Right cardiac atrium (tissue), 5 donors: ENCODE data around the gene COL7A1. TPM values are rescaled to one million over a fixed set of nuclear protein-coding genes. Genes with fewer than 3 reads are reported as not detected.
A peak's percentile ranks its signal among the peaks of the same experiment; 100 is the strongest.

Experiments
- ATAC-seq, 2 donors: fragments of 200-7000 bp; cut with Tn5 transposase; one replicate each; pipeline versions ENCODE4 v1.8.0 to v1.9.1; 2020; ENCODE audit warnings: moderate library complexity in 2 of 2, mild to moderate bottlenecking in 1 of 2
- DNase-seq, 3 donors: peaks; one replicate each; pipeline ENCODE4 v3.0.0-alpha.2; 2020
- H3K27ac ChIP-seq: one replicate; pipeline ENCODE4 v1.5.1; 2013; ENCODE audit warnings: mild to moderate bottlenecking, low read length, control low read depth, moderate library complexity
- H3K27me3 ChIP-seq: one replicate; pipeline ENCODE4 v1.6.1; 2013; ENCODE audit not compliant: control insufficient read depth, insufficient read depth
- H3K4me1 ChIP-seq: one replicate; pipeline ENCODE4 v1.6.1; 2013; ENCODE audit warnings: low read length; ENCODE audit not compliant: control insufficient read depth, insufficient read depth
- H3K4me3 ChIP-seq: one replicate; pipeline ENCODE4 v1.5.1; 2013; ENCODE audit warnings: low read length, control low read depth
- H3K9me3 ChIP-seq: one replicate; pipeline ENCODE4 v1.6.1; 2013; ENCODE audit warnings: low read length; ENCODE audit not compliant: control insufficient read depth
- WGBS: extraction: QIAGEN DNeasy Blood & Tissue Kit; methylation state at CpG from one replicate; pipeline ENCODE4 v1.1.7; 2013; 5-methylcytosine and 5-hydroxymethylcytosine counted together
- intact Hi-C, 4 donors: fragments of 100-400 bp; cut with DNase I; formaldehyde crosslinking; loops; one replicate each; pipeline versions ENCODE4 v1.11.0 to v1.14.0; 2022 to 2023
- long read RNA-seq, 4 donors: library from polyadenylated mRNA; unstranded; transcript quantifications; one replicate each; pipeline ENCODE4 v2.0.0, GENCODE V29; 2020 to 2021
- polyA plus RNA-seq: library from polyadenylated mRNA; stranded (reverse); fragments of 200-250 nt; gene quantifications from one replicate; pipeline ENCODE4 v1.2.3, GENCODE V29; 2013
- total RNA-seq, 4 donors: library from RNA; stranded (reverse); fragmentation: NEBNext Ultra II Directional; extraction: Animal tissue kit (Norgen Biotek cat#: 25700); gene quantifications; one replicate each; pipeline ENCODE4 v1.2.1, GENCODE V29; 2021
- donor health status: healthy with polysubstance abuse.
- donor health status: DM: no; HTN: yes; CAD: no.
- donor health status: DM: no; HTN: no; CAD: no.
- donor health status: DM: no; HTN: yes; CAD: no; lungs with severe emphysema.
- donor health status: DM: yes; HTN: yes; CAD: no.

Gene COL7A1
- total RNA-seq = 10 to 100 TPM in 2 of 4 donors, 1 to 10 TPM in 2; 4.8 to 20.4 (median 10.6) TPM
- 8.7 TPM for polyA plus RNA-seq
- long read RNA-seq, donor 1, partial matches to known transcripts = 4 of 10 reads
- long read RNA-seq, donor 1, other reads (novel, unspliced or antisense) = 6 of 10 reads
- long read RNA-seq, donor 2, partial matches to known transcripts = 5 of 5 reads
- long read RNA-seq, donor 2, other reads (novel, unspliced or antisense) = 0 of 5 reads
- long read RNA-seq, donor 3, partial matches to known transcripts = 5 of 11 reads
- long read RNA-seq, donor 3, other reads (novel, unspliced or antisense) = 6 of 11 reads
- long read RNA-seq, donor 4, partial matches to known transcripts = 9 of 12 reads
- long read RNA-seq, donor 4, other reads (novel, unspliced or antisense) = 3 of 12 reads

DNA sequence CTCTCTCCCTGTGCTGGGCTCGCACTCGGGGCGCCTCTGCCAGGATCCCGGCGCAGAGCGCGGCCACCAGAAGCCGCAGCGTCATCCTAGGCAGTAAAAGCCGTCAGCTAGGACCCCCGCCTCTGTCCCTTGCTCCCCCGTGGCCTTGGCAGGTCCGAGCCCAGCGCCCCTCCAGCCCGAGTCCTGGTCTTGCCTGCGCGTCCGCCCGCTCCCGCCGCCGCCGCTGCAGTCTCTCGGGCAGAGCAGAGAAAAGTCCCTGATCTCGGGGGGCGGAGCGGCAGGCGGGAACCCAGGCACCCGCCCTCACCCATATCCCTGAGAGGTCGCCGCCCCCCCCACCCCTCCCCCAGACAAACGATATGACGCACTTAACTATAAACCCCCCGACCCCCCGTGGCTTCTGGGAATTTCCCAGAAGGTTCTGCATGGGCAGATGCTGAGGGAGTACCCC, at the start of gene COL7A1:
COL7A1 (minus strand) TSS at position 255 of the 451 bp plus-strand sequence; CDS start at position 85, 170 bp downstream.
- intact Hi-C loops = no loop called here
- no peak for ATAC-seq
- H3K9me3 ChIP-seq = no peaks in the 10 kb centered on the region
- peak within 1 kb of the TSS; percentile 2 for H3K4me3 ChIP-seq
- 3% methylated on average over 35 of the region's 35 CpGs for WGBS
- peaks cover 25% of the 10 kb centered on the region for H3K4me1 ChIP-seq
- DNase-seq = peak in 2 of 3 donors; percentile 69 to 74
- peak within 1 kb of the TSS; percentile 94 for H3K27ac ChIP-seq
- no peaks in the 10 kb centered on the region for H3K27me3 ChIP-seq

DNA sequence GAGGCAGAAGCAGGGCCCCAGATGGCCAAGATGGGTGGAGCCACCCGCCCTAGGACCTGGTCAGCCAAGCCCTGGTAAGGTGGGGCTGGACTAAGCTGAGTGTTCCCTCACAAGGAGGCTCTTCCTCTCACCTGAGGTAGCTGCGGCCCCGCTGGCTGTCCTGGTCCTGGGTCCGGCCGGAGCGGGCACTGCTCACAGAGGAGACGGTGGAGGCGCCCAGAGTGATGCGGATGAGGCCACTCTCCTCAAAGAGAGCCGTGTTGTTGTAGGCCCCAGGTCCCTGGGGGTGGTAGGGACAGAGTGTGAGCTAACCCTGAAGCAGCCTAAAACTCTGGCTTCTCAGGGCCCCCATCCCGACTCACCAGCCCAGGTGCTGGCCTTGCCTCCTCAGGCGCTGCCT, 47.5 kb upstream of the COL7A1 start:
- Histone ChIP-seq H3K27ac (no peak overlapping the region), H3K4me3 (no peak overlapping the region), H3K27me3 (no peaks in the 10 kb centered on the region), H3K9me3 (no peaks in the 10 kb centered on the region), H3K4me1 (no peaks in the 10 kb centered on the region)
- no peak for ATAC-seq
- WGBS = 90% methylated on average over 12 of the region's 12 CpGs
- intact Hi-C loops = no loop called here
- no peak for DNase-seq

DNA sequence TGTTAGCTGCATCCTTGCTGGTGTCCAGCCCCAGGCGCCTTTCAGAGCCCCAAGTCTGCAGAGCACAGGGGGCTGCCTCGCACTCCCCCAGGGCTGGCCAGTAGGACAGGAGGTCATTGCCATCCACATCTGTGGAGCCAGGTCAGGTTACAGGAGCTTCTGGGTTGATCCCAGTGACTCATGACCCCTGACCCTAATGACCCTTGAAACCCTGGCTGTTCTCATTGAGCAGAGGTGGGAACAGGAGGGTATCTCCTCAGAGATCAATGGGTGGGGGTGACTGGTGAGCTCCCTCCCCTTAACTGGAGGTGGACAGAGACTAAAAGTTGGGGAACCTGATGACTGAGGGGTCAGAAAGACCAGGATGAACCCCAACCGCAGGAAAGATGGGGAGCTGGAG, 46.3 kb upstream of the COL7A1 start:
- 97% methylated on average over 3 of the region's 3 CpGs for WGBS
- Histone ChIP-seq H3K4me3 (no peak overlapping the region), H3K27ac (no peak overlapping the region), H3K9me3 (no peaks in the 10 kb centered on the region), H3K4me1 (no peaks in the 10 kb centered on the region), H3K27me3 (no peaks in the 10 kb centered on the region)
- DNase-seq (no peak), ATAC-seq (no peak)
- intact Hi-C loops = no loop called here

DNA sequence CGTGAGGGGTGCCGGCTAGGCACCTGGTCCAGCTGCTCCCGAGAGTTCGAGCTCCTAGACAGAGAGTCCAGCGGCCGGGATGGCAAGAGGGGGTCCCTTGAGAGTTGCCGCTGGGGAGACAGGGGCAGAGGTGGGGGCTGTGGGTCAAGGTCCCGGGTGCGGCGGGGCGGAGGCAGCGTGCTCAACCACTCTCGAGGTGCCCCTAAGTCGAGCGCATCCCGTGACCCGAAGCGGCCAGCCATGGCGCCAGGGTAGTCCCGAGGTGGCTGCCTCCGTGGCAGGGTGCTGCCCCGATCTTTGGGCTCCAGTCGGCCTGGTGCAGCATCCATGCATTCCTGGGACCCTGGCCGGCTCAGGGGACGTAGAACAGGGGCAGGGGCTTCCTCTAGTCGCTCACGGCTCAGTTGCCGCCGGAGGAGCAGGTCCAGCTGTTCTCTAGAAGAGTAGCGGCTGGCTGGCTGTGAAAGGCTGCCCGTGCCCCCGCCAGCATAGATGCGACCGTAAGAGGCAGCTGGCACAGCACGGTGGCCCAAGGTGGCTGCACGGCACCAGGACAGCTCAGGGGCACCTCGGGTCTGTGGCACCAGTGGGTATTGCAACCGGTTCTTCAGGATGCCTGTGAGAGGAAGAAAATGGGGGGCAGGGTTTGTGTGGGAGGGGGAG, 44.9 kb upstream of the COL7A1 start:
- DNase-seq (peak in 1 of 3 donors; percentile 70), ATAC-seq (no peak)
- H3K9me3 ChIP-seq = no peaks in the 10 kb centered on the region
- H3K27ac ChIP-seq = no peak overlapping the region
- no peak overlapping the region for H3K4me3 ChIP-seq
- intact Hi-C loops = no loop called here
- H3K27me3 ChIP-seq = no peaks in the 10 kb centered on the region
- 91% methylated on average over 38 of the region's 38 CpGs for WGBS
- H3K4me1 ChIP-seq = no peaks in the 10 kb centered on the region

DNA sequence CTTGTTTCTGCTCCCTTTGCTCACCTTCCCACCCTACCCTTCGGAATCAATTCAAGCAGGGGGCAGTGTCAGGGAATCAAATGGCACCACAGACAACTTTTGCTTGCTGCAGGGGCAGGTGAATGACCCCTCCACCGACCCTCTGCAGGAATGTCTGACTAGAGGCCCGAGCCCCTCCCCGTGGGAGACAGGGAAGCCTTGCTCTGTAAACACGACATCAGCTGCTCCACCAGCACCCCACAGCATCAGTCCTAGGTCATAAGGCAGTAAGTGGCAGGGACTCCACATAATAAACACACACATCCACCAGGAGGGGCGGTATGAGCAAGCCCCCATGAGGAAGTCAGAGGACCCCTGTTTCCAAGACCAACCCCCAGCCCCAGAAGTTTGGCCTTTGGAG, 42.2 kb upstream of the COL7A1 start:
- no peaks in the 10 kb centered on the region for H3K9me3 ChIP-seq
- H3K27me3 ChIP-seq = no peaks in the 10 kb centered on the region
- 67% methylated on average over 6 of the region's 6 CpGs for WGBS
- ATAC-seq (no peak), DNase-seq (no peak)
- H3K27ac ChIP-seq = no peak overlapping the region
- no peaks in the 10 kb centered on the region for H3K4me1 ChIP-seq
- H3K4me3 ChIP-seq = no peak overlapping the region
- intact Hi-C loops = no loop called here

DNA sequence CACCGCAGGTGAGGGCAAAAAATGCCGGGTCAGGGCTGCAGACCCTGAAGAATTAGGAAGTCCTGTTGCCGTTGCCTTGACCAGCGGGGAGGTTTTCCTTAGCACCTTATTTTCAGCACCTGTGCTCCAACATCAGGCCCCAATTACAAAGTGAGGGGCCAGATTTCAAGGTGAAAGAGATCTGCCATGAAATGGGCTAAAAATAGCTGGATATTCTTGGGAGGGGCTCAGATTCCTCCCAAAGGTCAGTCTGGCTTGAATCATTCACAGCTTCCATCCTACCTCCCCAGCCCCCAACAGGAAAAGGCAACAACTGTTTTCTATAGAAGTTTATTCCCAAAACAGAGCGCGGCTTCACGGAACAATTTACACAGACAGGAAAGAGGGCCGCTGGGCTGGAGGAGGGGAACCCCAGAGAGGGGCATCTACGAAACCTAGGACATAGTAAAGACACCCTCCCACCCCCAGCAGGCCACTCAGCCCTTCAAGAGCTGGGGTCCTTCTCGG, 41.1 kb upstream of the COL7A1 start:
- Histone ChIP-seq H3K9me3 (no peaks in the 10 kb centered on the region), H3K27ac (peak overlapping the region; percentile 82)
- intact Hi-C loops = no loop called here

DNA sequence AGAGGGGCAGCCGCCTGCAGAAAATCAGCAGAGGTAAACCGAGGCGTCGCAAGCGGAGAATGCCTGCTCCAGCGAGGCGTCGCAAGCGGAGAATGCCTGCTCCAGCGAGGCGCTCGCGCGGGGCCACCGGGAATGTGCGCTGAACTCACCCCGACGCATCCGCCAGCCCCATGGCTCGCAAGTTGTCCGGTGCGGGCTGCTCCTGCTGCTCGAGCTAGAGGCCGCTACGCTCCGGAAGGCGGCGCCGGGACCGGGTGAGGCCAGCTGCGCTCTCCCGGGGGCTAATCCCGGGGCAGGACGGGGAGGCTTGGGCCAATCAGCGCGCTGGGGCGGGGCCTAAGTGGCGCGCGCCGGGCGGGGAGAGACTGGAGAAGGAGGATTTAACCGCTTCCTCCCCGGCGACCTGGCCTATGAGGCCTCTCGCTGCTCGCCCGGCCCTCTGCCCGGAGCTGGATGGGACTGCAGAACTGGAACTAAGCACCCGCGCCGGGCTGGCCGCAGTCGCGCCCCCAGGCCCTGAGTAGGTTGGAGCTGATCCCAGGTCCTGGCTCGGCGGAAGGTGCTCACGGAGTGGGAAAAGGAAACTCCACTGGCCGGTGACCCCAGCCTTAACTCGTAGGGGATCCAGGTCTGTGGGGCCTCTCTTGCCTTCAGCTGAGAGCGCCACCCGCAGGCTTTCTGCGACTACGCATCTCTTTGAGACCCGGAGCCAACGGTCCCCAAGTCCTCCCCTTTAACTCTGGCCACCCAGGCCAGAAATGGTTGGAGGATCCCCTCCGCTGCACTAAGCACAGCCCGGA, 40.3 kb upstream of the COL7A1 start, which contains the start of gene SLC26A6:
SLC26A6 (minus strand) TSS at position 240 of the 800 bp plus-strand sequence; CDS start at position 172, 68 bp downstream.
- peak; percentile 98 to 99 (median 99) for DNase-seq
- intact Hi-C loops = no loop called here
- peak within 1 kb of the TSS; percentile 82 for H3K27ac ChIP-seq
- peak within 1 kb of the TSS; percentile 64 for H3K4me3 ChIP-seq
- H3K27me3 ChIP-seq = no peaks in the 10 kb centered on the region
- under 1% methylated on average over 68 of the region's 68 CpGs for WGBS
- no peaks in the 10 kb centered on the region for H3K4me1 ChIP-seq
- peak; percentile 98 for ATAC-seq
- H3K9me3 ChIP-seq = no peaks in the 10 kb centered on the region

More for the DNA sequence above, 41.1 kb upstream of the COL7A1 start:
- Histone ChIP-seq H3K27me3 (no peaks in the 10 kb centered on the region), H3K4me3 (peak overlapping the region; percentile 61), H3K4me1 (no peaks in the 10 kb centered on the region)
- 29% methylated on average over 10 of the region's 10 CpGs for WGBS
- DNase-seq (no peak), ATAC-seq (no peak)

DNA sequence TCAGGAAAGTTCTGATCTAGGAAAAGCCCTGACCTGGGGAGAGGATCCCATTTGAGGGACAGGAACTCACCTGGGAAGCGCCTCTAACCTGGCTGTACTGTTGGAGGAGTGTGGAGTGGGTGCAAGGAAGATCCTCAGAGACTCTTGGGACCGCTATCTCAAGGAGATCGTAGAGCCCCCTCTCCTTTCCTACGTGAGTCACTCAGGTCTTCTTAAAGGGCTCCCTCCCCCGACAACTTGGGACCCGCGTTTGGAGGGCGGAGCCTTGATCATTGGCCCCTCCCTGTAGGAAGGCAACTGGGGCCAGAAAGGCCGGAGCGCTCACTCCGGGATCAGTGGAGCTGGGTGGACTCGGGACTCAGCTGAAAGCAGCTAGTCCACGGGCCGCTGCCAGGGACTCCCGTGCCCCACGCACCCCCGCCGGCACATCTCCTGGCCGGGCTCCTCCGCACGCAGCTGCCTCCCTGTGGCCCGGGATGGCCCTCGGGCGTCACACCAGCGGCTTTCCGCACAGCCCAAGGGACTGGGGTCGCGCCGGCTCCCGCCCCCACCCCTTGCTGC, 39.6 kb upstream of the COL7A1 start:
- 3% methylated on average over 30 of the region's 30 CpGs for WGBS
- ATAC-seq (peak; percentile 57 to 69), DNase-seq (peak; percentile 74 to 84 (median 83))
- peak overlapping the region; percentile 64 for H3K4me3 ChIP-seq
- no peaks in the 10 kb centered on the region for H3K4me1 ChIP-seq
- no peaks in the 10 kb centered on the region for H3K27me3 ChIP-seq
- intact Hi-C loops = no loop called here
- H3K9me3 ChIP-seq = no peaks in the 10 kb centered on the region
- peak overlapping the region; percentile 65 for H3K27ac ChIP-seq

DNA sequence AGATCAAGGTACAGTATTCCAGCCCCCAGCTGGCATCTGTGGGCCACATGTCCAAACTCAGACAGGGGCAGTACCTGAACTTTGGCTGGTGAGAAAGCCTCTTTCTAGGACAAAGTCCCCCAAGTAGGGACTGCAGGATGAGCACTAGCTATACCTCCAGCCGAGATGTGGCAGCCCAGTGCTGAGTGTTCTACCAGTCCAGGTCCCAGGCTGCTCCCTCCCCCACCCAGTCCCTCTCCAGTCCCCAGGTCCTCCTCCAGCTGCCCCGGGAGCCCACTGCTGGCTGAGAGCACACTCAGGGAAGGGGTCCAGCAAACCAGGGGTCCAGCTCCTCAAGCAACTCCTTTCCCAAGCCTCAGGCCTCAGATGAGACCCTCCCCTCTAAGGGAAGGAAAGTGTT, 38.6 kb upstream of the COL7A1 start:
- WGBS = 82% methylated on average over 2 of the region's 2 CpGs
- no peak overlapping the region for H3K4me3 ChIP-seq
- H3K27ac ChIP-seq = no peak overlapping the region
- ATAC-seq = no peak
- intact Hi-C loops = no loop called here
- H3K4me1 ChIP-seq = no peaks in the 10 kb centered on the region
- H3K9me3 ChIP-seq = no peaks in the 10 kb centered on the region
- no peak for DNase-seq
- no peaks in the 10 kb centered on the region for H3K27me3 ChIP-seq

DNA sequence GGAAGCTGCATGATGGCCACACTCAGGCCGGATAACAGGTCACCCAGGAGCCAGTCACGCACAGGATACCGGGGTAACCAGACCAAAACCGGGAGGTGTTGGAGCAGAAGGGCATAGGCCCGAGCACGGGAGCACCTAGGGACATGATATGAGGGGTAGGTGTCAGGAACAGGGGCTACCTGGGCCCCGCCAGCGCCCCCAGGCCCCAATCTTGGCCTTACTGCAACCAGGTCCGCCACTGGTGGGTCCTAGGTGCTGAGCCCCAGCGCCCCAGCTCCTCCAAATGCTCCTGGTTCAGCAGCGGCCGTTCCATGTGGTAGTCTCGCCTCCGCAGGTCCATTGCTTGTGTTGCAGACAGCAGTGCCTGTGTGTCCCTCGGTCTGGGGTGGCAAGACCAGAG, 38.1 kb upstream of the COL7A1 start:
- Histone ChIP-seq H3K4me3 (no peak overlapping the region), H3K4me1 (no peaks in the 10 kb centered on the region), H3K27me3 (no peaks in the 10 kb centered on the region), H3K27ac (no peak overlapping the region), H3K9me3 (no peaks in the 10 kb centered on the region)
- 95% methylated on average over 15 of the region's 15 CpGs for WGBS
- no peak for ATAC-seq
- intact Hi-C loops = no loop called here
- DNase-seq = peak in 1 of 3 donors; percentile 52
